Measurements from ENCODE around the gene ANGEL2. TPM values are rescaled to one million over a fixed set of nuclear protein-coding genes. Genes with fewer than 3 reads are reported as not detected.

ANGEL2 gene
- total RNA-seq, 1 experiment from 2014 or later: 27.0 TPM

DNA sequence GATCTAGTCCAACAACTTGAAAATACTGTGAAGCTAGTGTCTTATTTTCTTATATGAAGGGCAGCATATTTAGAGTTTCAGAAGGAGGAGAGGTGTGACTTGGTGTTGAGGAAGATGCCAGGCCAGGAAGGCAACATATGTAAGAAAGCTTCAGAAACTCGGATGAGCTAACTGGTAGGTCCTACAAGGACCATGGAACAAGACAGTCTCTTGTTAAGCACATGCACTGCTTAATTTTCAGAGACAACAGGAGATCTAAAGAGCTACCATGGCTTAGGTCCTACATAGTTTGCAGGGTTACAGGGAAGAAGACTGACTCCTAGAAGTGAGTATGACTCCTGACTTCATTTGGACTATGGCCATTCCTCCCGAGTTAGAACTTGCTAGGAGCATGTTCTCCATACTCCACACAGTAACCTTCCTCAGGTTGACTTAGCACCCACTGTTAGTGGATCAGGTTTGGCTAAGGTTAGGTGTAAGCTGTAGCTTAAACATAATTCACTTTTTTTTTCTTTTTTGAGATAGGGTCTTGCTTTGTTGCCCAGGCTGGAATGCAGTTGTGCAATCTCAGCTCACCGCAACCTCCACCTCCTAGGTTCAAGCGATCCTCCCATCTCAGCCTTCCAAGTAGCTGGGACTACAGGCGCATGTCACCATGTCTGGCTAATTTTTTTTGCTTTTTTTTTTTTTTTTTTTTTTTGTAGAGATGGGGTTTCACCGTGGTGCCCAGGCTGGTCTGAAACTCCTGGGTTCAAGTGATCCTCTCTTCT lies 31.0 kb downstream of the ANGEL2 start:
- H3K9me3 ChIP-seq (ENCODE audit: low read length): no peaks in the 10 kb centered on the region
- peaks cover 12% of the 10 kb centered on the region for H3K4me1 ChIP-seq (ENCODE audit: insufficient read depth, low read length)
- DNase-seq (no peak), ATAC-seq (no peak)
- no peaks in the 10 kb centered on the region for H3K79me2 ChIP-seq (ENCODE audit: low read length)
- H3K27ac ChIP-seq (ENCODE audit: low read length): no peak overlapping the region
- no peak overlapping the region for H3K4me2 ChIP-seq (ENCODE audit: low read length)
- ChIA-PET CTCF (no interaction called here), POLR2A (ENCODE audit: unreplicated experiment) (no interaction called here)
- H3K9me2 ChIP-seq (replicated peaks; ENCODE audit: low read length): no peaks in the 10 kb centered on the region
- H3K36me3 ChIP-seq (ENCODE audit: low read depth, low read length): no peaks in the 10 kb centered on the region
- H3F3A ChIP-seq (ENCODE audit: low read length, unreplicated experiment): no peaks in the 10 kb centered on the region
- BruUV-seq (replicated peaks): no TSS peak
- H3K9ac ChIP-seq (ENCODE audit: low read length): no peak overlapping the region
- H3K4me3 ChIP-seq (ENCODE audit: low read length): no peak overlapping the region
- no peaks in the 10 kb centered on the region for H4K20me1 ChIP-seq (ENCODE audit: low read length)
- intact Hi-C loops (cut with micrococcal nuclease): no loop called here
- no peaks in the 10 kb centered on the region for H3K27me3 ChIP-seq (ENCODE audit: low read length)
- no peak for TF ChIP-seq EZH2phosphoT487 (IDR thresholded peaks at IDR 0.05; ENCODE audit: borderline replicate concordance, low read length)
- TF ChIP-seq EZH2 (IDR thresholded peaks at IDR 0.05; ENCODE audit: low read length, unreplicated experiment): no peak
- TF ChIP-seq, protein P1, sequence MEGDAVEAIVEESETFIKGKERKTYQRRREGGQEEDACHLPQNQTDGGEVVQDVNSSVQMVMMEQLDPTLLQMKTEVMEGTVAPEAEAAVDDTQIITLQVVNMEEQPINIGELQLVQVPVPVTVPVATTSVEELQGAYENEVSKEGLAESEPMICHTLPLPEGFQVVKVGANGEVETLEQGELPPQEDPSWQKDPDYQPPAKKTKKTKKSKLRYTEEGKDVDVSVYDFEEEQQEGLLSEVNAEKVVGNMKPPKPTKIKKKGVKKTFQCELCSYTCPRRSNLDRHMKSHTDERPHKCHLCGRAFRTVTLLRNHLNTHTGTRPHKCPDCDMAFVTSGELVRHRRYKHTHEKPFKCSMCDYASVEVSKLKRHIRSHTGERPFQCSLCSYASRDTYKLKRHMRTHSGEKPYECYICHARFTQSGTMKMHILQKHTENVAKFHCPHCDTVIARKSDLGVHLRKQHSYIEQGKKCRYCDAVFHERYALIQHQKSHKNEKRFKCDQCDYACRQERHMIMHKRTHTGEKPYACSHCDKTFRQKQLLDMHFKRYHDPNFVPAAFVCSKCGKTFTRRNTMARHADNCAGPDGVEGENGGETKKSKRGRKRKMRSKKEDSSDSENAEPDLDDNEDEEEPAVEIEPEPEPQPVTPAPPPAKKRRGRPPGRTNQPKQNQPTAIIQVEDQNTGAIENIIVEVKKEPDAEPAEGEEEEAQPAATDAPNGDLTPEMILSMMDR (conservative IDR thresholded peaks at IDR 0.05; ENCODE audit: low read depth, low read length): no peak
- H2AFZ ChIP-seq (ENCODE audit: low read length): no peak overlapping the region

DNA sequence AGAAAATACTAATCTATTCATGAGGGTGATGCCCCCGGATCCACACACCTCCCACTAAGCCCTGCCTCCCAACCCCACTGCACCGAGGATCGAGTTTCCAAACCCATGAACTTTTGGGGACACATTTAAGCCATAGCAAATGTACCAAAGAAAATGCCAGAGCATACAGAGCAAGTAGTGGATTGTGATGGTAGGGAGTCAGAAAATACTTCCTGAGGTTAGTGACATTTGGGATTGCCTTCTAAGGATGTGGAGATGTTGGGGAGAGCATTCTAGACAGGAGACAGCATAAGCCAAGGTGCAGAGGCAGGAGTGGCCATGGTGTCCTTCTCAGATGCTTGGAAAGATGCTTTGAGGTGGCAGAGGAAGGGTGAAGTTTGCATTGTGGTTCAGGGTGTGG lies 32.2 kb downstream of the ANGEL2 start:
- Histone ChIP-seq H3K4me2 (ENCODE audit: low read length) (no peak overlapping the region), H3K9me3 (ENCODE audit: low read length) (no peaks in the 10 kb centered on the region), H3K27ac (ENCODE audit: low read length) (no peak overlapping the region), H3K27me3 (ENCODE audit: low read length) (no peaks in the 10 kb centered on the region), H3K79me2 (ENCODE audit: low read length) (no peaks in the 10 kb centered on the region), H3K36me3 (ENCODE audit: low read depth, low read length) (no peaks in the 10 kb centered on the region), H3K4me3 (ENCODE audit: low read length) (no peak overlapping the region), H3K9me2 (replicated peaks; ENCODE audit: low read length) (no peaks in the 10 kb centered on the region), H3F3A (ENCODE audit: low read length, unreplicated experiment) (no peaks in the 10 kb centered on the region), H4K20me1 (ENCODE audit: low read length) (no peaks in the 10 kb centered on the region), H3K4me1 (ENCODE audit: insufficient read depth, low read length) (peaks cover 11% of the 10 kb centered on the region), H3K9ac (ENCODE audit: low read length) (no peak overlapping the region), H2AFZ (ENCODE audit: low read length) (no peak overlapping the region)
- DNase-seq (no peak), ATAC-seq (no peak)
- TF ChIP-seq EZH2phosphoT487 (IDR thresholded peaks at IDR 0.05; ENCODE audit: borderline replicate concordance, low read length) (no peak), EZH2 (IDR thresholded peaks at IDR 0.05; ENCODE audit: low read length, unreplicated experiment) (no peak)
- TF ChIP-seq, protein P1 (conservative IDR thresholded peaks at IDR 0.05; ENCODE audit: low read depth, low read length): no peak
- BruUV-seq (replicated peaks): no TSS peak
- POLR2A ChIA-PET (ENCODE audit: unreplicated experiment): interaction anchor here (0.6 kb wide), 1 partner anchor 551 kb away, joined by 5 read pairs; no protein-coding TSS in a partner anchor
- CTCF ChIA-PET: no interaction called here
- intact Hi-C loops (cut with micrococcal nuclease): no loop called here

DNA sequence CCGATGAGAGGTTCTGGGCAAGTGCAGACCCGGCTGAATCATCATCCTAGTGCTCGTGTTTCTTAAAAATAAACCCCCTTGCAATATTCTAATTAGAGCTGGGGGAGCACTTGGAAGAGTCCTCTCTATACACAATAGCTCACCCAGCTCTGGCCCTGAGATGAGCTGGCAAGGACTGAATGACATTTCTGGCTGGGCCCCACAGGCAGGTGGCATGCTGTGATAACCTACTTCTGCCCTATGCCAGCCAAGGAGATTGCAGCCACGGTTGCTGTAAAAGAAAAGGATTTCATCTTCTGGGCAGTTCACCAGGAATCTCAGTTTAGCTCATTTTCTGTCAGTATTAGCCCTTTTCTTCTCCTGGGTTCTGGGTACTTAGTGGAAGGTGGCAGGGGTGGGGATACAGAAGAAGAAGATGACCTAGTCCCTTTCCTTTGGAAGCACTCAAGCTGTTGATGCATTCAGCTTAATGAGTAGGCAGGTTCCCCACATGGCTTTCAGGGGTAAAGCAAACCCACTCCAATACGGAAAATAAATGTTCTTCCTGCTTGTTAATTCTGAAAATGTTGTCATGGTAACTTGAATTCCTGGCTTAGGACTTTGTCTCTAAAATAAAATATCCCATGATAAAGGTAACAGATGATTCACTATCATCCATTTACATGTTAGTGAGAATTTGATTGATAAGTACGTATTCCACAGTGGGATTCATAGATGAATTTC lies 33.1 kb downstream of the ANGEL2 start:
- no peak for ATAC-seq
- Histone ChIP-seq H3F3A (ENCODE audit: low read length, unreplicated experiment) (no peaks in the 10 kb centered on the region), H3K4me2 (ENCODE audit: low read length) (no peak overlapping the region), H3K9me3 (ENCODE audit: low read length) (no peaks in the 10 kb centered on the region), H3K27ac (ENCODE audit: low read length) (no peak overlapping the region), H3K79me2 (ENCODE audit: low read length) (no peaks in the 10 kb centered on the region), H3K9ac (ENCODE audit: low read length) (no peak overlapping the region), H3K9me2 (replicated peaks; ENCODE audit: low read length) (no peaks in the 10 kb centered on the region), H3K4me1 (ENCODE audit: insufficient read depth, low read length) (peaks cover 2% of the 10 kb centered on the region), H4K20me1 (ENCODE audit: low read length) (no peaks in the 10 kb centered on the region), H2AFZ (ENCODE audit: low read length) (no peak overlapping the region), H3K27me3 (ENCODE audit: low read length) (no peaks in the 10 kb centered on the region), H3K4me3 (ENCODE audit: low read length) (no peak overlapping the region), H3K36me3 (ENCODE audit: low read depth, low read length) (no peaks in the 10 kb centered on the region)
- intact Hi-C loops (cut with micrococcal nuclease): no loop called here
- no peak for DNase-seq
- BruUV-seq (replicated peaks): no TSS peak
- ChIA-PET CTCF (no interaction called here), POLR2A (ENCODE audit: unreplicated experiment) (no interaction called here)
- TF ChIP-seq EZH2 (IDR thresholded peaks at IDR 0.05; ENCODE audit: low read length, unreplicated experiment): no peak
- TF ChIP-seq EZH2phosphoT487 (IDR thresholded peaks at IDR 0.05; ENCODE audit: borderline replicate concordance, low read length): no peak
- TF ChIP-seq, protein P1 (conservative IDR thresholded peaks at IDR 0.05; ENCODE audit: low read depth, low read length): no peak
